GM19035 (cell line): ENCODE data around the gene CDC42.

Experiments used
- ATAC-seq: cut with Tn5 transposase; IDR thresholded peaks from one replicate; pipeline ENCODE4 v1.9.1; 2021; ENCODE audit not compliant: unreplicated experiment

Gene CDC42

DNA sequence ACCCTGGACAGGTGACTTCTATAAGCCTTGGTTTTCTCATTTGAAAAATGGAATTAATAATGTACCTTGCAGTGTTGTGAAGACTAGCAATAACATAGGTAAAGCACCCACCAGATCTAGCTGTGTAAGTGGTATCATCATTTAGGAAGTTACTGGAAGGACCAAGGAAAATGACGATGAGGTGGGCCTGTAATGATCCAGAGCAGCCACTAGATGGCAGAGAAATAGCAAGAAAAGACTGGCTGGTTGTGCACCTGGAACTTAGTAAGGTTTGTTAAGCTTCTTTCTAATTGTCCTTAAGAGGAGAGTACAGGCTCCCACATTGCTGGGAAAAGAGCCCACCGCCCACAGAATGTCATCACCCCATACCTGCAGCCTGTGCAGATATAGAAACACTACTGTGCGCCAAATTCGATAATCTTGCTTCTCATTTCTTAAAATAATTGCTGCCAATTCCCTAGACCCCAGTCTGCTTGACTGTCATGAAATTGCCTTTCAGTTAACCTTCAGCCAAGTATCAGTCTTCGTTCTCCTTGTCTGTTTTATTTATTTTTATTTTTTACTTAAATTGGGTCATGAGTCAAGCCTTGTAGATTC lies 53.2 kb downstream of the CDC42 start:
- ATAC-seq, result no peak

DNA sequence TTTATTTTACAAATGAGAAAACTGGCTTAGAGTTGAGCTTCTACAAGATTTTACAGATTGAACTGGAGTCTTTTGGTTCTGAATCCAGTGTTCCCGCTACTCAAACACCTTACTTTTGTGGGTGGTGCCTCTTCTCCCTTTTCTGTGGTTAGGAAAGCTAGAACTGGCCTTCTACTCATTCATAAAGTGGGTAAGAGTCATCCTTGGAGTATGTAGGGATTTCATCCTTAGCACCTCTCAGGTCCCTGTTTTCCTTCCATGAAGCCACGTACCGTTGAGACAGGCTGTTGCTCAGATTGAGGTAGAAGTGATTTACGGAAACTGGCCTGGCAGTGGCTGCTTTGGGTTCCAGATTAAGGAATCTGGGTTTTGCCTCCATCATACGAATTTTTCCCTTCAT lies 54.6 kb downstream of the CDC42 start:
- no peak for ATAC-seq

DNA sequence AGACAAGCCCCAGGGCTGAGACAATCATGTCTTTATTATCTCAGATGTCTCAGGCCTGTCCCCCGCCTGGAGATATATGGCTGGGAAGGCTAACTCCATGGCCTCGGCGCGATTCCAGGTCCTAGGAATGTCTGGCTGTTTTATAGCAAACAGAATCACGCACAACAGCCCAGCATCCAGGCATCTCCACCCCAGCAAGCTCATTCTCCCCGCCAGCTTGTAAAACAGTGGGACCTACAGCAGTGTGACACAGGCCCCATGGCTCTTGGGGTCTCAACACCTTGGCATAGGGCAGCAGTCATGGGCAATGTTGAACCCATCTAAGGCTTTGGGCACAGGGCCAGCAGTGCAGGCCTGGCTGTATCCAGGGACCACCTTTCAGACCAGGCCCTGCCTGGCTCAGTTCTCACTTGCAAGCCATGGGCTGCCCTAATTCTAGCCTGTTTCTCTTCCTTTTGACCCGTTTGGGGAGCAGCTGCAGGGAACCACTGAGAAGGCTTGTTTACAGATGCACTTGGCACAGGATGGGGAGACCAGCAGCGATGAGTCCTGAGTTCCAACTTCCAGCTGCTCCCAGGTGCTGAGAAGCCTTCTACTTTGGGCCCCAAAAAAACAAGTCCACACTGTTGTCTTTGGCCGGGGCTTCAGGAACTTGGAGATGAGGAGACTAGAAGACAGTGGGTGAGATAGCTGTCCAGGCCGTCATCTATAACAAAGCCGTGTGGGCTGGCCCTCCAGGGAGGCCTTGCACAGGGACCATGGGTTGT lies 56.0 kb downstream of the CDC42 start:
- no peak for ATAC-seq

DNA sequence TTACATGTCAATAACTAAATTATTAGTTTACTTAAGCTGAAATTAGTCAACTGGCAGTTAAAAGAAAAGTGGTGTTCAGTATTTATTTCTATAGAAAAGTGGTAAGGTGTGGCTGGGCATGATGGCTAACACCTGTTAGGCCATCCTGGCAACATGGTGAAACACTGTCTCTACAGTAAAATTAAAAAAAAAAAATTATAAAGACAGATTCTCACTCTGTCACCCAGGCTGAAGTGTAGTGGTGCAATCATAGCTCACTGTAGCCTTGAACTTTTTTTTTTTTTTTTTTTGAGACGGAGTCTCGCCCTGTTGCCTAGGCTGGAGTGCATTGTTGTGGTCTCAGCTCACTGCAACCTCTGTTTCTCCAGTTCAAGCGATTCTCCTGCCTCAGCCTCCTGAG lies 57.5 kb downstream of the CDC42 start:
- no peak for ATAC-seq

DNA sequence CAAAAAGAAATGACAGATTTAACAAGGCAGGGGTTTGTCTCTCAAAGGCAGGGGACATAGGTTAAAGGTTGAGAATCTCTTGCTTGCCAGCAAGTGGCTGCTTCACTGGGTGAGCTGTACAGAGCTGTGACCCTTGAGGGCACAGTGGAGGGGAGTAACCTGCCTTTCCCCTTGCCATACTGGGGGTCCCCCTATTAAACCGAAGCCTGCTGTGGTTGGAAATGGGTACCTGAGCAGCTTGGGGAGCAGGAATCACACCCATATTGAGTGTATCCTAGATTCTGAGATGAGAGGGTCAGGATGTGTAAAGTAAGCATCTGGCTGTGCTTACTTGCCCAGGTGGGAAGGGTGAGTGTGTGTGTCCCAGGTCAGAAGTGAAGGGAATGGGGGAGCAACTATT lies 58.6 kb downstream of the CDC42 start:
- no peak for ATAC-seq

DNA sequence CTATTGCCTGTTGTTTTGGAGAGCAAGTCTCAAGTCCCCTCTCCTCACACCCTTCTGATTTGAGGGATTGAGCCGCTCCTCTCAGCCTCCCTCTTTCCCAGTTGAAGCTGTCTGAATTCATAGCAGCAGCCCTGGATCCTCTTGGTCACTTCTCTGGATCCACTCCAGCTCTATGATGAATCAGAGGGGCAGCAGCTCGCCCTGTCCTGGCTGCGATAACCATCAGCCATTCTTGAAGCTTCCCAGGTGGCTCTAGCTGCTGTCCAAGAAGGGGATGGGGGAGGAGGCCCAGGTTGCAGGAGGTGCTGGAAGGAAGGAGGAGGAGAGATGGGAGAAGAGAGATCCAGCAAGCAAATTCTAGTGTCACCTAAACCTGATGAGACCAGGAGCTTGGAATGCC lies 59.1 kb downstream of the CDC42 start:
- ATAC-seq, result no peak

DNA sequence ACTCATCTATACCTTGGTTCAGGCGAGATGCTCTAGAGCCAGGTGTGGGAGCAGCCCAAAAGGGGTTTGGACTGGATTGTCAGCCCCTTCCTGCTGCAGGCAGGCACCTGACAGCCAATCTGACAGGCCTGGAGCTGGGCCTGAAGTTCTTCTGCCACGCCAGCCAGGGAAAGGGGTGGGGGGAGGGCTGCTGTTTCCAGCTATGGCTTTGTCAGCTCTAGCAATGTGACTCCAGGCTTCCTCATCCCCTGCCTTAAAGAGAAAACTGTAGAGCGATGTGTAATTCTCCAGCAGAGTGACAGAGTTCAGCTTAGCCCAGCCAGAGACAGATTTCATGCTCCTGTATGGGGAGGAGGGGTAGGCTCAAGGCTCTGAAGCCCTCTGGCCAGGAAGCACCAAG lies 60.0 kb downstream of the CDC42 start:
- ATAC-seq, result no peak

DNA sequence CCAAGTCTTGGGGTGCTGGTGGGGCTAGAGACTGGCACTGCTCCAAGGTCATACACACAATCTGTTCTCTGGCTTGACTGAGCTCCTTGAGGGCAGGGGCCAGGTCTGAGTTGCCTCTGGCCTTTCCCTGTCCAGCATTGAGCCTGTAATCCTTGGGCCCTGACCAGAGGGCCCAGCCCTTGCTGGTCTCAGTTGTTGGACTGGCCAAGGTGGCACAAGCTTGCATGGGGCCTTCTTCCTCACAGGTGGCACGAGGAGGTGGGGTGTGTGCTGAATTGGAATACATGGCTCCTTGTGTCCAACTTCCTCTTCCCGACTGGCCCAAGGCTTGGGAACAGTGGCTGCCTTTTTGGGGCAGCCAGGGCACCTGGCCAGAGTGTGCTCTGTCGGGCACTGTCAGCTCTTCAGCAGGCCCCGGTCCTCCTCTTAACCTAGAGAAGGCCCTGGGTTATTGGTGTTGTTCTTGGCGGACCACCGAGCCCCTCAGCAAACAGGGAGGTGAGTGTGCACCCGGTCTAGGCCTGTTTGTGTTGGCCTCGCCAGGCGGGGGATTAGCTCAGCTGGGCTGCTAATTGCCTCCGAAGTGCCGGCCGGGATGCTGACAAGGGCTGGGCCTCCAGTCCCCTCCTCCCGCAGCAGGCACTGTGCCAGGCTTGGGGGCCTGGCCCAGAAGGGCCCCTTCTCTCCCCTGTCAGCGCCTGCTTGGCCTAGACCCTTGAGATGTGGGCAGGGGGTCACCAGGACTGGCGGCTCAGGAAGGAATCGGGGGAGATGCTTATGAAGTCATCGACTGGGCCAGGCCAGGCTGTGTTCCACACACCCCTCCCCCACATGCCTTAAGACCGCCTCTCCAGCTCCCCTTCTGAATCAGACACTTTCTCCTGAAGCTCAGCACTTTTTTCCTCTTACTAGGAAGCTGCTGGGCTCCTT lies 61.8 kb downstream of the CDC42 start:
- no peak for ATAC-seq

DNA sequence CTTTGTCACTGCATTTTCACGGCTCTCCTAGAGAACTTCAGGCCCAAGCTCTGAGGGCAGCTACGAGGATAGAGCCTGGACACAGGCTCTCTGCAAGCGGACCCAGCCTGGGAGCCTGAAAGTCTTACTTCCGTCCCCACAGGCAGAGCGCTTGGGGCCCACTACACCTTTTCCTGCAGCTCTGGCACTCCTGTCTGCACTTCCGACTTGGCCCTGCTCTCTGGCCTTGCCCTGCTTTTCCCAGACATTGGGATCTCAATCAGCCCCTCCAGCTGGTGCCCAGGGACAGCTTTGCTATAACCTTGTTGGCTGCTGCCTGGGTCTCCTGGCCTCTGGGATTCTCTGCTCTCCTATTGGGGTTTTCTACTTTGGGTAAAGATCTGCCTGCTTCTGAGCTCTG lies 62.8 kb downstream of the CDC42 start:
- no peak for ATAC-seq

DNA sequence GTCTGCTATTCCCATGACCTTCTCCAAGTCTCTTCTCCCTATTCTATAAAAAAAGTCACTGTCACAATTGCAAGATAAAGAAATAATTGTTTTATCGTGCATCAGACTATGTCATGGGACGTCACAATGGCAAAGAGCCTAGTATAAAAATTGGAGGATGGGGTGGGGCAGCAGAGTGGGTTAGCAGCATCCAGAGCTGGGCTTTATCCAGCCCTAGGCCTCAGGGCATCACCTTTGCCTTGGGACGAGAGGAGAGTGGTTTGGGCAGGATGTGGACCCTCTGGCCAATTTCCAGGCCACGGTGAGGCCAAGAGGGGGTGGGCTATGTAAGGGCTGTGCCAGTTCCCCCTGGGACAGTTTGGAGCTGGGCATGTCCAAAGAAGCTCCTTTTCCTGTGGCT lies 64.7 kb downstream of the CDC42 start:
- ATAC-seq, result no peak

DNA sequence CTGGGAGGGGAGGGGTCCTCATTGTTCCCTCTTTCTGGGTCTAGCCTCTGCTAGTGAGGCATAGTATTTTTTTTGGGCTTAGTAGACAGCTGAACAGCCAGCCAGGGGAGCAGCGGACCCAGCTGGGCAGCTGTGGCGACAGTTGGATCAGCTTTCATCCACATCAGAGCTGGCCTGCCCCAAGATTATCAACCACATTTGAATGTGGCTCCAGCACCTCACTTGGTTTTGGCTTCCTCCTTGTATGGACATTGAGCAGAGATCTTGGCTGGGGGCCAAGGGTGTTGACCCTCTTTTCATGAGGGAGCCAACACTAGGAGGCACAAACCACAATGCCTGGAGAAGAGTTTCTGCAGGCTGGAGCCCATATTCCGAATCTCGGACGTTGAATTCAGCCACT lies 65.3 kb downstream of the CDC42 start:
- no peak for ATAC-seq

DNA sequence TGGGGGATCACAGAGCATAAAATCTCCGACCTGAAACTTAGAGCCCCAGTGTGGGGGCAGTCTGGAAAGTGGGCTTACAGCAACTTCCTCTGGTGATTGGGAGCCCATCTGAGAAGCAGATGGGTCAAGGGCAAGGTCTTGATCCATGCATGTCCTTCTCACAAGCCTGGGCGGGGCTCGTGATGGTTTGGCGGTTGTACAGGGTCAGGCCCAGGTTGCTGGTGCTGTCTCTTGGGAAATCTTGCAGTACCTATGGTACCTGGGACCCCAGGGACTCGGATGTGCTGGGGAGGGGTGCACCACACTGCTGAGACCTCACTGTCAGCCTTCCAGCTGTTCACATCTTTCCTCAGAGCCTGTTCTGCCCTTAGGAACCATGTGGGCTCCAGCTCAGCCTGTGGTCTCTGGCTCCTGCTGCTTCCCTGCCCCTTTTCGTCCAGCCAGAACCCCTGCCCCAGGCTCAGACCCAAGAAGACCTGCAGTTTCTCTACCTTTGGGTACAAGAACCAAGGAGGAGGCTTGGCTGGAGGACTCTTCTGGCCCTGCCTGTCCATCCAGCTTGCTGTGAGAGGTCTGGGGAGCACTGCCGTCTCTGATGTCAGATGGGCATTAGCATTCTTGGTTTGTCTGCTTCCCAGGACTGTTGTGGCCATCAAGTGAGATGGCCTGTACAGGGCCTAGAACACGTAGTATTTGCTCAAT lies 65.9 kb downstream of the CDC42 start:
- ATAC-seq, result no peak

DNA sequence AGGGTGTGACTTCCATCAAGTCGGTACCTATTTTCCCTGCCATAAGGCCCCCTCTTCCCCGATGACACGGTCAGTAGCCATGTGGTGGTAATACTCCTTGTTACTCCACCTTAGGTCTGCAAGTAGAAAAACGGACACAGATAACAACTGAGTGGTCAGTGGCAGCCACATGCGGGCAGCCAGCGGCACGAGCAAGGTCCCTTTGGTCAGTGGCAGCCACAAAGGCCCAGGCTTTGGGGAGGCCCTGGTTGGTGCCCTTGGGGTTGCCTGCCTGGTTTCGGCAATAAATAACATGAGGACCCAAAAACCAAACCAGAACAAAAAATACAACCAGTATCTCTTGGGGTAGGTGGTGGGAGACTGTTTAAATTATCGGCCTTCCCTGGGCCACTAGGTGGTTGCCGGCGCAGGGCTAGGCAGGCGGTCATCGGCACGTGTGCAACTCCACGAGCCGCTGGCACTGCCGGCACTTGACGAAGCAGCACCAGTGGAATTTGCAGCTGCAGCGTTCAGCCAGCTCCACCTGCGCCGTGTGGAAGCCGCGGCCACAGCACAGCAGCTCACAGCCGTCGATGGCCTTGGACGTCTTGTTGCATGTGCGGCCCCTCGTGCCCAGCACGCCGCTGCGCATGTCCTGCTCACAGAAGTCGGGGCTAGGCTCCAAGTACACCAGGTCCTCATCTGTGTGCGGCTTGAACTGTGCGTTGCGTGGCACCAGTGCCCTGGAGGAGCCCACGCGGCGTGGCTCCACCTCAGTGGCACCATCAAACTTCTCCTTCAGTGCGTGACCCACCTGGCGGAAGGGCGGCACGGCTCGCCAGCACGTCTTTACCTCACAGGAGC lies 67.3 kb downstream of the CDC42 start:
- ATAC-seq, result no peak

DNA sequence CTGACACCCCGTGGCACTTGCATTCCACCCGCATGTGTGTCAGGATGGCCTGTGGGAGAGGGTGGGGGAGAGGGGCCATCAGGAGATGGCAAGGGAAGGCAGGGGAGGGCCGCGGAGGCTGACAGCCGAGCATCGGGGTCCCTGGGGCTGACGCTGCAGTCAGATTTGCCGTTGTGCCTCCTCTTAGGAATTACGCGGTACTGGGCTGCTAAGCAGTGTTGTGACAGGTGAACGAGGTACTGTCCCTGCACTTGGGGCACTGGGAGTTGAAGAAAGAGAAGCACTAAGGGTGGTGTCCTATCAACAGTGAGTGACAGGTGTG lies 67.9 kb downstream of the CDC42 start:
- no peak for ATAC-seq

DNA sequence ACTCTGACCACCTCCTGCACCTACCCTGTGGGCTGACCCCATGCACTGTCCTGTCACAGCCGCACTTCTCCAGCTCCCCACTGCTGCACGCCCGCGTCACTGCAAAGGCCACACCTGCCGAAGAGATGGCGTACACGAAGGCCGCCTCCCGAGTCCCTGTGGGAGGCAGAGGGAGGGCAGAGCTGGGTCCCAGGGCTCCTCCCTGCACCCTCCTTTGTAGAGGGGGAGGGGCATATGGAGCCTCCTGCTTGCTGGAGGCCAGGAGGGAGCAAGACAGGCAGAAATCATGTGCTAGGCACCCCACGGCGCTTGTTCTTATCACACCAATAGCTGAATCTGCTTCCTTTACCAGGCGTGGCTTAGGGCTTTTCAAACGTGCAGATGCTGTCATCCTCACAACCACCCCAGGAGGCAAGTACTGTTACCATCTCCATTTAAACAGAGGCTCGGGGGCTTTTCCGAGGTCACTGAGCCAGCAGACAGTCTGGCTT lies 69.0 kb downstream of the CDC42 start:
- ATAC-seq, result no peak

DNA sequence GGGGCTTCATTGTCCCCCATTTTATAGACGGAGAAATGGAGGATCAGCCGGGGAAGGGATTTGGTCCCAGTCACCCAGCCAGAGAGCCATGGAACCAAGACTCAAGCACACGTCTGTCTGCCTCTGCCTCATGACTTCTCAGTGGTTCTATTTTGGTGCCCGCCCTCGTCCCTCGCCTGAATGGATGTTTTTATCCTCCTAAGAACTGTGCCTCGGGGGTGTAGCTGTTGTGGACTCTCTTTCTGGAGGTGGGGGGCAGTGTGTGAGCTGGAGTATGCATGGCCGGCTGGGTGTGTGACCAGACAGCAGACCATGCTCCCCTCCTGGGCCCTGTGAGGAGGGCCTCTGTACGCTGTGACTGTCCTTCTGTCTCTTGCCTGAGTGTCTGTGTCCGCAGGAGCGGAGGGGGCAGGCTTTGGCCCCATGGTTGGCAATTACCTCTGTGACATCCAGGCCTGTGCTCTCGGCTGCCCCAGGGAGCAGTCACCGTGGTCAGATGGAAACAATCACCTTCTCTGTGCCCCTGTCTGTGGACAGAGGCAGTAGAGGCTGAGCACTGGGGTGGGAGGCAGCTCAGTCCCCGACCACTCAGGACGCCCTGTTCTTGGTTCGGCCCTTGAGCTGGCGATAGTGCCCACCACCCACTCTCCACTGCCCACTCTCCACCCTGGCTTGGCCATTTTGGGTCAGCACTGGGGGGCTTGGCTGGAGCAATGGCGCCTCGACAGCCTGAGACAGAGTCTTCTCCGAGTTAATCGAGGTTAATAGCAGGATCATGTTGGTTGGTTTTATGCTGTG lies 70.0 kb downstream of the CDC42 start:
- no peak for ATAC-seq

DNA sequence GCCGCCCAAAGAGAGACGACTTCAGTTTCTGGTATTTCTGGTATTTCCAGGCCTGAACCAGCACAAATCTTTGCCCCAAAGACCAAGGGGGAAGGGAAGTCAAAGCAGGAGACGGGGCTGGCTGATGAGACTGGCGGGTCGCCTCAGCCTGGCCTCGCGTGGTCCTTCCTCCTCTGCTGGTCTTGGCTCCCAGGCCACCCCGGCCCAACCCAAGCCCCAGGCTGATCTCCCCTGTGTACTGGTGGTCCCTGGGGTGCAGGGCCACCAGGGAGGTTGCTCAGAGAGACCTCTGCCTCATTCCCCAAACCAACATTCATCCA lies 70.5 kb downstream of the CDC42 start:
- no peak for ATAC-seq

DNA sequence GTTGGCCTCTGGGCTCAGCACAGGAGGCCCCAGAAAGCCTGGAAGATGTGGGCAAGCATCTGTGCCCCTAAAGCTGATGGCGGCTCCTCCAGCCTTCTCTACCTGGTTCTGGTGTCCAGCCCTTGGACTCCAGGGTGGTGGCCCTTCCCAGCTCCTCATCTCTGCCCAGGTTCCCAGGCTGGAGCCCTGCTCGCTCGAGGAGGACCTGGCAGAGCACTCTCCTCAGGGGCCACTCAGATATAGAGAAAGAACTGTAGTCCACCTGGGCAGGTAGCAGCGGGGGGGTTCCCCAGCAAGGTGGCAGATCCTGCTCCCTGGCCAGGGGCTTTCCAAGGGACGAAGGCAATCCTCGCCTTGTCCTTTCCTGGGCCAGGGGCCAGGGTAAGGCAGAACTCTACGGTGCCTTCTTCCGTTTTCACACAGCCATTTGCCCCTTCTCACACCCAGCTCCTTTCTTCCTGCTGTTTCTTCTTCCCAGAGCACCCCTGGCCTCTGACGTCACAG lies 71.4 kb downstream of the CDC42 start:
- ATAC-seq, result no peak

DNA sequence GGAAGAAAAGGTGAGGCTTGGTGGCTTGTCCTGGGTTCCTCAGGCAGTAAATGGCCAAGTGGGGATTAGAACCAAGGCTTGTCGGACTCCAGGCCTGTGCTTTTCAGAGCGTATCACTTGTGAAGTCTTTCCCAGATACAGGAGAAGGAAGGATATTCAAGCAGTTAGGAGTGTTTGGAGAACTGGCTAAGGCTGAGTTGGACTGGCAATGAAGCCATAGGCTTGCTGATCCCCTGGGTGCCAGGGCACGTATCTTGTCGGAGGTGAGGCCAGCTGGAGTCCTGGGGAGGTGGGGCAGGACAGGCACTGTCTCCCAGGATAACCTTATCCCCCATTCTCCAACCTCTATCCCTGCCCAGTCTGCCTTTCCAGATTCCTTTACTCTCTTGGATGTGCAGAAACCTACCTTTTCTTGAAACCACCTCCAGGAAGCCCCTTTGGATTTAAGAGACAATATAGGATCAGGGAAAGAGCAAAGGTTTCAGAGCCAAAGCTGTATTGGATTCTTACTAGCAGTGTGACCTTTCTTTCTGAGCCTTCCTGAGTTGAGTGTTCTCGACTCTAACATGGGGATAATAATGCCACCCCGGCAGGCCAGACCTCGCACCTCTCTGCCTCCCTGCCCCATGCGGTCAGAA lies 72.2 kb downstream of the CDC42 start:
- ATAC-seq, result no peak
